ENCODE data around the gene DUSP22.

The DUSP22 gene

DNA sequence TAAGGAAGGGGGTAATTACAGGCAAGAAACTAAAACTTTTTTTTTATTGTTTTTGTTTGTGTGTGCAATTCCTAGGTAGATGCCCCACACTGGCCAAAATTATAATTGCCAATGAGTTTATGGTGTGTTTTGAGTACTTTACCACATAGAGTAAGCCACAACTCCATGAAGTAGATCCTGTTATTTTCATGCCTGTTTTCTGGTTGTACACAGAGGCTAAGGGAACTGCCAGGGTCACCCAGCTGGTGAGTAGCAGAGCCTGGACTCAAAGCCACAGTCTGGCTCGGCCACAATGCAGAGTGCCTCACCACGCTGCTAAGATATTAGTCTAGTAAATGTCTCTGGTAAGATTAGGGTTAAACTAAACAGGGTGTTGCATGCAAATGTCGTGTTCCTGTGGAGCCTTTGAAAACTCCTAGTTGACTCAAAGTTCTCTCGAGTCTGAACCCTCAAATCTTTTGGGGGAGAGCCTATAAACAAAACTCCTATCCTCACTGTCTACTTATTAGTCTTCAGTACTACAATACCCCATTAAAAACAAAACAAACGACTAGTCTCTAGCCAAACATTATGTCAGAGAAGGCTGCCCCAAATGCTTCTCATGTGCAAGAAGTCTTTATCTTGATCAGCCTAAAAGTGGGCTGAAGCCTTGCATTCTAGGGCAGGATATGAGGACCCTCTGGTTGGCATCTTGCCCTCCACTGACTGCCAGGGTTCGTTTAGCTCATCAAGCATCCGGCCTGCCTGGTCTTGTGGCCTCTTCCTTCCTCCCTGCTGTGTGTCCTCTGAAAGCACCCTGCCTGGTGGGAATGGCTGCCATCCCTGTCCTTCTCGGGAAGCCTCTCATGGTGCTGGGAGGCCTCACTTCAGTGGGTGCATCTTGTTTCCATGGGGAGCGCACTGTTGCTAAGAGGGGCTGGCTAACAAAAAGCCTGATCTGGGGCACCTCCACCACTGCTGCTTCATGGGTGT lies 4.2 kb downstream of the DUSP22 start:
- DNase-seq (ENCODE audit: low spot score) = no peak

DNA sequence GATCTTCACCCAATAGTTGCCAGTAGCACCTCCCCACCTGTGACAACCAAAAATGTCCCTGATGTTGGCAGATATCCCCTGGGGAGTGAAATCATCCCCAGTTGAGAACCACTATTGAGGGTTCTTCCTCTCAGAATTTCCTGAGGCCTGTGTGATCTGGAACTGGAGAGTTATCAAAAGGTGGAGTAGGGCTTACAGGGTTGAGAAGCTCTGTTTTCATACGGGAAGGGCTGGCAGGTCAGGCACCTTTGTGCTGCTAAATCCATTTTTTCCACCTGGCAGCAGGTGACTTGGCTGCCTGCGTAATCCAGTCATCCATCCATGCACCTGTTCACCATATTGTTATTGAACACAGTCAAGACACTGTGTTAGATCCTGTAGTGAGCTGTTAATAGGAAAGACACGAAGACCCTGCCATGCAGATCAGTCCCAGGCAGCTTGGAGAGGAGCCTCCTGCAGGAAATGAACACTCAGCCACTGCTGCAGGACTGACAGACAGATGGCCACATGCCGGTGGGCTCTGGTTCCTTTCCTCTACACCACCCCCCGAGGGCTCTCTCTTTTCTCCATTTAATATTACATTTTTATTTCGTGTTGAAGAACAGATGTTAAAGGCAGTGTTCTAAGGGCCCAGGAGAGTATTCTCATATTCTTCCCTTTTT lies 5.4 kb downstream of the DUSP22 start:
- no peak for DNase-seq (ENCODE audit: low spot score)

DNA sequence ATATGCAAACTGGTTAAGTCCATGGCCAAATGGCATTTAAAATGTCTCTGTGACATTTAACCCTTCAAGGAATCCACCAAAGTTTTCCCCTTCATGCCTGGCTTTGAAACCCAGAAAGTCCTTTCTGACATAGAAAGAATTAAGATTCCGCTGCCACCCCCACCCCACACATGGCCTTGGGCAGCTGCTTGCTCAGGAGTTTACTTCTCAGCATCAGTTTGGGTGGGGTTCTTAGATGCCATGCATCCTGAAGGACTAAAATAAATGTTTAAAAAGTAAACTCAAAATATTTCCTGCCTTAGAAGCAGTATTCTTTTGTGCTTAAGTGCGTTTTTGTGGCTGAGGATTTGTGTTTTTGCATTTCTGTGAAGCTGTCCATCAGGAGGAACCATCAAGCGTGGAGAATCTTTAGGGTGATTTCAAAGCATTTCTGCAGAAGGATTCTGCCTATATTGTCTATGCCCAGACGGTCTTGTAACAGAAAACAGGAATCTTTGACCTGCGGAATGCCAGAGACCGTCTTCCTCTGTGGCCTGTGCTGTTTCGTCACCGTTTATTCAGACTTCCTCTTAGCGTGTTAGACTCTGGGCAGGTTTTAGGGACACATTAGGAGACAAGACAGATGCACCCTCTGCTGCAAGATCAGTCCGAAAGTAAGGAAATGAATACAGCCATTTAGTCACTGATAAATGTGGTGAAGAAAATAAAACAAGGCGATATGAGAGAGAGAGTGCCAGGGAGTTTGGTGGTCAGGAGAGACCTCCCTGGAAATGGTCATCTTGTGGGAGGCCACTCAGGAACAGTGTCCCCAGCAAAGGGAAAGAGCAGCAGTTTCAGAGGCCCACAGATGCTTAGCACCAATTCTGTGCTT lies 6.2 kb downstream of the DUSP22 start:
- DNase-seq (ENCODE audit: low spot score) = no peak

DNA sequence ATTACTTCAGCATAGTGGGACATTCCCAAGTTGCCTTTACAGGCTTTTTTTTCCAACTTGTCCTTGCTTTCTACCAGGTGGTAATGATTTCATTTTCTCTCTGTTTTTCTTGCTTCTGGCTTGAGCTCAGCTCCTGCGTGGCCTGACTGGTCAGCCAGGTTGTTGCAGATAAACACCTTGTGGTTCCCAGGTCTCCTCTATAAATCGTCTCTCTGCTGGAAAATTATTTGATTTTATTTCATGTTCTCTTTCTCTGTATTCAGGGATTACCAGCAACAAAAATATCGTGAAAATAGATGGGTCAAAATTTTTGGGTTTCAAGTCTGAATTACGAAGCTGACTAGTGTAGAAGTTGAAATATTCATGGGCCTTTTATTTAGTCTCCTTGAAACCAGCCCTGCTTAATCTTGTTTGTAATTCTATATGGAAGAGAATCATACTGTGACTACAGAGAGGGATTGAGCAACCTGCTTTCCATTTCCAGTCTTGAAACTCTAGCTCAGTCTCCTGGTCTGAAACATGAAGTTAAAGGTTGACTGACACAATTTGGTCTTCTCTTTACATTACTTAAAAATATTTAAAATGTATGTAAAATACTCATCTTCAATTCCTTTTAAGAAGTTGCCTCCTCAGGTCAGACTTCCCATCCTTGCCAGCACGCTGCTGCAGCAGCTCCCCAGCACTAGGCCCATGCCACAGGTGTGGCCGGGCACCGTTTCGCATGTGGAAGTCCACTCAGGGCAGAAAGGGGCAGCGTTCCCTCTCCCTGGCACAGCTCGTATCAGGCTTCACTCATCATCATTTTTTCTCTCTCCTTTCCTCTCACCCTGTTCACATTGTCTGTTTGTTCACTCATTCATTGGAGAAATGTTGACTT lies 7.1 kb downstream of the DUSP22 start:
- no peak for DNase-seq (ENCODE audit: low spot score)

DNA sequence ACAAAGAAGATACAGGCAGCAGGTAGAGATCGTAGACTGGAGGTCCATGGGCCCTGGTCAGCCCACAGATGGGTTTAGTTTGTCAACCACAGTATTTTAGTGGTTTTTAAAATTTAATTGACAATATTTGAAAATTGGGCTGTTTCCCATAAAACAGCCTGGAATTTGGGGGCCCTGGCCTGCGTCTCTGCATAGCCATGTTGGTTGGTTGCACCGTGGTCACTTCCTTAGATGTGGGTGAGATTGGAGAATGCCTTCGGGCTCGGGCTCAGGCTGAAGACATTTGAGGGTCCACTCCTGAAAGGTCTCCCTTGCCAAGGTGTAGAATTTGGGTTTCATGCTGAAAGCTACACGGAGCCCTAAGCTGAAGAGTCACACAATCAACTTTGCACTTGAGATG lies 7.7 kb downstream of the DUSP22 start:
- no peak for DNase-seq (ENCODE audit: low spot score)

DNA sequence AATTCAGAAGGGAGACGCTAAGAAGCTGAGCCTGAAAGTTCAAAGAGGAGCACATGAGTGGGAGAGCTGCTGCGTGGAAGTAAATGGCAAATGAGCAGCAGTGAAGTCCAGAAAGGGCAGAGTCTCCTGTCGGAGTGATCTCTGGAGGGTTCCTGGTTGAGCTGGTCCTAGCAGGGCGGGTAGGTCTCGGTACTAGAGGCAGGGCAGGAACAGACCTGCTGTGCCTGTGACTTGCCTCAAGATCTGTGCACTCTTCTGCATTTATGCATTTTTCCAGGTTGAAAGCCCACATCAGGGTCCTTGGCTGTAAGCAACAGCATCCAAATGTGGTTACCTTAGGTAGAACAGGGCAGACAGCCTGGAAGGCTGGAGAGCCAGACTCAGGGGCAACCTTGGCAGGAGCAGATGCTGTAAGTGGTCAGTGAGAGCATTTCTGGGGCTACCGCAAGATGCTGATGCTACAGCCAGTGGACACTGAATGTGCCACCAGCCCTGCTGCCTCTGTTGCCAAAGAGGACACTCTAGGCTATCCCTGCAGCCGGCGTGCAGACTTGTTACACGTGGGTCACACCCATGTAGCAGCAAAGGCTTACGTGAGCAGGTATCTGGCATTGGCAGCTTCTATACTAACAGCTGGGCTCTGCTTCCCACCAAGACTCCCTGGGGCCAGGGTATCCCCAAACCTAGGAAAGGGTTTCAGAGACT lies 8.4 kb downstream of the DUSP22 start:
- peak; percentile 22 for DNase-seq (ENCODE audit: low spot score)

DNA sequence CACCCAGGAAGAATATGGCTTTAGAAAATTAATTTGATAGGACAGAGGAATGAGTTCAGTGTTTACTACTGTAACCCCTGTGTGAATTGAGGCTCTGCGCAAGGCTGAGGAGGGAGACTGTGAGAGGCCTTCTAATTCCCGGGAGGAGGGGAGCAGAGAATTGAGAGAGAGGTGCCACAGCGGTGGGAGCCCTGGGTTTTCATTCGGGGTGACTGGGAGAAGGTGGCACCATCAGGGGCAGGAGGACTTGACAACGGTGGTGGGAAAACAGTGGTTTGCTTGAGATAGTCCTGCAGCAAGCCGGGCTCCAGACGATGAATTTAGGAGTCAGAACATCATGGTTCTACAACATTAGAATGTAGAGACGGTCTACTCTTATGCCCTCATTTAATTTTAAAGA lies 9.2 kb downstream of the DUSP22 start:
- no peak for DNase-seq (ENCODE audit: low spot score)

DNA sequence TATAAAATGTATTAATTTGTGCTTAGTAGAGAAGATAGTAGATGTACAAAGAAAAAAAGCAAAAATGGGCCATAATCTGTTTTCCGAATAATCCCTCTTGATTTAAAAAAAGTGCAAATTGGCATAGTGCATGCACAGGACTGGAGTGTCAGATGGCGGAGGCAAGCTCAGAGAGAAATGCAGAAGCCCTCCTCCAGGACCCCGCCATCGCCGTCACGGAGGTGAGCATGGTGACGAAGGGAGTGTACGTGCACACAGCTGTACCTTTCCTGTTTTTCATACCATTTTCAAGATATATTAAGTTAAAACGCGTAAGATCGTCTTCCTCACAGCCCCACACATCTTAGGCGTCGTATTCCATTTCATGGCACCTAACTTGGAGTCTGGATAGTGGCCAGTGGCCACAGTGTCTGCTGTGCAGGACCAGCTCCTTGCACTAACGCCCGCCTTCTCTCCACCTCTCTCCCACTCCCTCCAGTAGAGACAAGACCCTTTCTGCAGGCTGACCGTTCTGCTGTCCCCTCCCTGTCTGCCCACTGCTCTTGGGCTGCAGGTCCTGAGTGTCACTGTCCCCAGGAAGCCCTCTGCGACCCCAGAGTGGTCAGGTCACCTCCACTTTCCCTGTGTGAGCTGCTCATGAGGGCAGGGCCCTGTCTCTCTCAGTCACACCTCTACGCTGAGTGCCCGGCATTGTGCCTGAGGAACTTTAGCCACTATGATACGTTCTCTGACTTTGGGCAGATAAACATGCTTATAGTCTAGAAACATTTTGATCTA lies 9.8 kb downstream of the DUSP22 start:
- DNase-seq (ENCODE audit: low spot score) = peak; percentile 31

DNA sequence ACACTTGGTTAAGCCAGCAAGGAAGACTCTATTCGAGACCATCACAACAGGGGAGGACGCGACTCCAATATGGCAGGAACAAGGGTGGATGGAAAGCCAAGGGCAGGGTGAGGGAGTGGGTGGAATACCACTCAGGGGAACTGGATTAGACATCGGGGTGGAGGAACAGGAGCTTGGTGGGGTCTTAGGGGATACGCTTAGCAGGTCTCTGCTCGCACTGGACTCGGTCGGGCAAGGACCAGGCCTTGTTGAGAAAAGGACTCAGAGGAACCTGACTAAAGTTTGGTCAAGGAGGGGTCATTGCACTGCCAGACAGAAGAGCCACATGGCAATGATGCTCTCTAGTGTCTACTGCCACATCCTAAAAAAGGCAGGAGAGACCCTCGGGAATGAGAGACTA lies 10.5 kb downstream of the DUSP22 start:
- DNase-seq (ENCODE audit: low spot score) = no peak

DNA sequence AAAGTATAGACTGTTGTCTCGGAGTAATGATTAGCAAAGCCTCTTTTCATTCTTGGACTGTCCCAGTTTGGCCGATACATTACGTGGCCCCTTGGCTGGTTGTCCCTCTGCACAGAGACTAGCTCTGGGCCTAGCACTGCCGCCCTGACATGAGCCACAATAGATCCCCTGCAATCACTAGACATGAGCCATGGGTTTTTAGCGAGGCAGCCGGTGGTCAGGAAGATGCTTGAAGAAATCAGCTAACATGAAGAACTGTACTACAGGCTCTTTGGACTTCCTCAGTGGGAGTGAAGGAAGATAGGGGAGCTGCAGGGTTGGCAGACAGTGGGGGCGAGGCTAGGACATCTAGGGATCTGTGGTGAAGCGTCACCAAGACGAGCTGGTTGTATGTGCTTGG lies 11.0 kb downstream of the DUSP22 start:
- DNase-seq (ENCODE audit: low spot score) = peak; percentile 20

DNA sequence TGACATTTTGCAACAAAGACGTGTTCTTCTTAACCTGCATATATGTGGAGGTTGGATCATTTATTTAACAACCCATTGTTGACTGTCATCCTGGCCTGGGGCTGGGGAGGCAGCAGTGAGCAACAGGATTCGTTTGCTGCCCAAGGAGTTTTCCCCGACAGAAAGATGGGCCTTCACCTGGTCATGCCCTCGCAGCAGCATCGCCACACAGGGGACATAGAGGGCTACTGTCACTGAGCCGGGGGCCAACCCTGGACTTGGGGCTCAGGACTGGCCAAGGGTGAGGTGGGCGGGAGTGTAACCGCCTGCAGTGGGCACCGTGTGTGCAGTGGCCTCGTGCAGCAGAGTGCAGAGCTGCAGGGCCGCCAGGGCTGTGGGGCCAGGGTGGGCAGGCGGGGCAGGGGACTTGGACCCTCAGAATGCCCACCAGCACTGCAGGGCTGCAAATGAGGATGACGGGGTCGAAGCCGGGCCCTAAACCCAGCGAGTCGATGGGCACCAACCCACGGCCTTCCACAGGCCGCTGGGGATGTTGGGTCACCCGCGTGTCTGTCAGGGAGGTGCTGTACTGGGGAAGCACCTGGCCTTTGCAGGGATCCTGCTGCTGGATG lies 11.8 kb downstream of the DUSP22 start:
- DNase-seq (ENCODE audit: low spot score) = no peak

DNA sequence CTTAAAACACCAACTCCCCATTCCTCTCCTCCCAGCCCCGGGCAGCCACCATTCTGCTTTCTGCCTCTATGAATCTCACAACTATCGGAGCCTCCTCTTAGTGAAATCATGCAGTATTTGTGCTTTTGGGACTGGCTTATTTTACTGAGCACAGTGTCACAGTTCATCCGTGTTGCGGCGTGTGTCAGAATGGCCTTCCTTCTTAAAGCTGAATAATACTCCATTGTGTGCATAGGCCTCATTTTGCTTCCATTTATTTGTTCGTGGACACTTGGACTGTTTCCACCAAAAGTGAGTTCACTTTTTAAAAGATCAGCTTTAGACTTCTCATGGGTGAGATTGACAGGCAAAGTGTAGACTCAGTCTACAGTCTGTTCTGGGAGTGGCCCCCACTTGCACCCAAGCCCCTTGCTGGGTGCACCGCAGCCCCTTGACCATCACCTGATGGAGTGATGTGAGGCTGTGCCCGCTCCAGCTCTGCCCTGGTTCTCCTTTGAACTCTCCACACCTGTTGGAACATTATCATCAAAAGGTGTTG lies 12.6 kb downstream of the DUSP22 start:
- DNase-seq (ENCODE audit: low spot score) = no peak

DNA sequence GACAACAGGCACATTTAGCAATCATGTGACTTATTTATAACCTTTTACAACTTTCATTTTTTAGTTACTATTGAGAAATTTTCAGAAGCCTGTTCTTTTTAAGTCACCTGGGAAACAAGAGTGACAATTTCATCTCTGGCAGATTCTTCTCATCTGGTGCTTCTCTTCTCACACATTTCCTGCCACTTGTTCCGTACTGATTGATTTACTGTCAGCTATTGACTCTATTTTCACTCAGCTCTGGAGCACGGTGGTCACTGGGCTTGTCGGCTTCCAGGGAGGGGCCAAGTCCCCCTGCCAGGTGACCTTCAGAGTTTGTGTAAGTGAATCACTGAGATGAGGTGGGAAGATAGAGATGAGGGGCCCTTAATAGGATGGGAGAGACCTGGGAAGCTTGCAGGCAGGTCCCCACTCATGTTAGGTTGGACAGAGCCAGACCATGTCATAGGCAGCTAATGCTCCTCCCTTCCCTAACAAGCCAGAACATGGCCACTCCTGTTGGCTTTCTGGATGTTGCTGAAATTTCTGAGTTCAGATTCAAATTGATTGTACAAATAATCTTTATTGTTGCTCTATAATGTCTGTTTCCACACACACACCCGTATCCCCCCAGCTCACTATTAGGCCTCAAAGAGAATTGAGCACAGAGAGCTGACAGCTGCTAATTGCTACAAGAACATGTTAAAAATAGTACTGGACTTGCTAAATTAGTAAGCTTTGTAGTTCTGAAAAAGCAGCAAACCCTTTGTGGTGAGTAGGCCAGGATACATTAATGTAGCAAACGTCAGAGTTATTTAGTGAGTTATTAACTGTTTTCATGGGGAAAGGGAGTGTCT lies 13.3 kb downstream of the DUSP22 start:
- no peak for DNase-seq (ENCODE audit: low spot score)

DNA sequence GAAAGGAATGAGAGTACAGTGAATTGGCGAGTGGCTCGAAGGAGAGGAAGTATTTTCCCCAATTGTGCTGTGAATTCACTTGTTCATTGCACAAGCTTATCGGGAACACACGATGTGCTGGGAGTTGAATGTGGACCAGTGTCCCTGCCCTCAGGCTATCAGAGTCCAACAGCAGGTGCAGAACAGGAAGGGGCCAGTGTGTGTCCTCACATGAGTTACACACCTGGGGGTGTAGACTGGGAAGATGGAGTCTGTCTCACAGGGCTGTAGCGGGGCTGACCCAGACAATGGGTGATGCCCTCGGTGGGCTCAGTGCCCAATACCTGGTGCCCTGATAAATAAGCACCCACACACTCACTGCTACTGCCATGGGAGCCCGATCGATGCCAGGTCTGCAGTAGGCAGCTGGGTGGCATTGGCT lies 14.4 kb downstream of the DUSP22 start:
- no peak for DNase-seq (ENCODE audit: low spot score)

DNA sequence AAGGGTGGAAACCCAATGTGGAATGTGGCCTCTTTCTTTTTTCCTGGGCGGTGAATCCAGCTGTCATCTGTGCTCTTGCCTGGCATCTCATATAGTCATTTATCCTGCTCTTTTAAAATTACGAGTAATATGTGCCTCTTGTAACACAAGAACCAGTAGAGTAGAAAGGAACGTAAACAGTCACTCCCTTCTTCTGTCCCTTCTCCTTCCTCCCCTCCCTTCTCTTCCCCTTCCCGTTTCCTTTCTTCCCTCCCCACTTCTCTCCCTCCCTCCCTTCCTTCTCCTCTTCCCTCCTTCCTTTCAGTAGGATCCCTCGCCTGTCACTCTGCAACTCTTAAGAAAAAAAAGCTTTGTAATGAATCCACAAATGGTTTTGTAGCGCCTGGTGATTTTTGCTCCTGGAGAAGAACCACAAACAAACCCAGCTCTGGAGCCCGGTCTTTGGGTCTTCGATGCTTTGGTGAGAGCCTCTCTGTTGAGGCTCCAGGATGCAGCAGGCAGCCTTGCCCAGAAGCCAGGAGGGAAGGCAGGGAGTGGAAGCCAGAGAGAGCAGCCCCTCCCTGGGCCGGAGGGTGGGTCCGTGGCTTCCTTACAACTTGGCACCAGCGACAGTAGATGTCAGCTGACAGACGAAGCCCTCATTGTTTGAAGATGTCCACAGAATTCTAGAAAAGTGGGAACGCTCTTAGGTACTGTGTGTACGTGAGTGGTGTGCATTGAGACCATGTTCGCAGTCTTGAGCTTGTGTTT lies 15.0 kb downstream of the DUSP22 start:
- DNase-seq (ENCODE audit: low spot score) = no peak

DNA sequence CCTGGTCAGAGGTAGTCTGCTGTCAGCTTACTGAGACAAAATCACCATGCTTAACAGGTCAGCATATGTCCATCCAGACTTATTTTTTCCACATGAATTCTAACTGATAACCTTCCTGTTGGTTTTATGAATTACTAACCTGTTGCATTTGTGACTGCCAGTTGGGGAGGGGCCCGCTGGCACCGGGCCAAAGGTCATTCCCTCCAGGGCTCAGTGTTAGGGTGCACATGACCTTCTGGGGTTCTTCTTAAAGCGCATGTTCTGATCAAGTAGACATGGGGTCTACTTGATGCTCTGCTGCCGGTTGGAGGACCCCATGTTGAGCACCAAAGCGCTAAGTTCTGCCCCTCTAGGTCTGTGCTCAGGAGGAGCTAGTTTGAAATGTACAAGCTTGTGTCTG lies 15.6 kb downstream of the DUSP22 start:
- DNase-seq (ENCODE audit: low spot score) = no peak

DNA sequence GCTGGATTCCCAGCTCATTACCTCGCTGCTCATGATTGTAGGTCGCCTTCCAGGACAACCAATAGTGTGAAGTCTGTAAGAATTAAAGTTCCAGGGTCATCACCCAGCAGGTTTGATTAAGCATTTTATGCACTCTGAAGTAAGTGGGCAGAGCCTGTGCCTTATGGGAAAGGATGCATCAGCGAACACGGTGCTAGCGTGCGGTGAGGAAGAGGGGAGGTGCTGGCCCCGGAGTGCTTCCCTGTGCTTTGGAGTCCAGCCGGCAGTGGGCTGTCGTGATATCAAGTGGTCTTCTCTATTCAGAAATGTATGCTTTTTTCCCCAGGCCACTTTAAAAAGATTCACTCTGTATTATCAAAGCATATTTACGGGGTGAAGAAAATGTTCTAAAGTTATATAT lies 16.0 kb downstream of the DUSP22 start:
- DNase-seq (ENCODE audit: low spot score) = no peak

DNA sequence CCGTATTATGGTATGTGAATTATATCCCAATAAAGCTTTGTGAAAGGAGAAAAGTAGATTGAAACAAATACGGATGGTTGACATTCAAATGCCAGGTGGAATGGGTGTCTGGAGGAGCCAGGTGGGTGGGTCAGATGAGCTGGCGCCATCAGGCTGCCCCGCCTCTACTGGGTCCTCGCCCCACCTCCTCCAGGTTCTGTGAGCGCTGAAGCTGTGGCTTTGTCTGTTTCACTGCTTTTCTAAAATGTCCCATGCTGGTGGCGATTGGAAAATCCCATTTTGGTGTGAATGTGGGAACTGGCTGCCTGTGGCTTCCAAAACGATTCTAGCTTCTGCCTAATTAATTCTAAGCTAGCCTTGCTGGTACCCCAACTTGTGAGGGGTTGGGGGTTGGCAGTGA lies 16.5 kb downstream of the DUSP22 start:
- DNase-seq (ENCODE audit: low spot score) = no peak

All from D341Med (cell line).